Measurements from ENCODE around the gene ZRANB1. TPM values are rescaled to one million over a fixed set of nuclear protein-coding genes. Genes with fewer than 3 reads are reported as not detected.

Gene ZRANB1
- polyA plus RNA-seq, 1 of the 3 experiments (the other 2 are of a cell fraction): 6.2 TPM

- H3K4me1 ChIP-seq (ENCODE audit: control insufficient read depth in 1 of 2, insufficient read depth in 2 of 2, low read depth in 1 of 2, low read length in 1 of 2): peaks cover 37 to 87% of the 10 kb centered on the region in 2 experiments
- peaks cover 83% of the 10 kb centered on the region for H4K20me1 ChIP-seq (ENCODE audit: insufficient read depth)
- POLR2A ChIA-PET: interaction anchor here (0.6 to 1.1 kb wide), 3 partner anchors 17 to 607 kb away, joined by 3 to 8 read pairs (median 4); no protein-coding TSS in a partner anchor
- DNase-seq: peak; percentile 86
- H3K9ac ChIP-seq: peak overlapping the region; percentile 35; the same call in 1 of the 2 replicates
- no peaks in the 10 kb centered on the region for H3K9me3 ChIP-seq
- H3K79me2 ChIP-seq (ENCODE audit: insufficient read depth): peaks cover 90% of the 10 kb centered on the region
- peaks cover 7 to 21% of the 10 kb centered on the region in 2 experiments for H3K36me3 ChIP-seq (replicated peaks in 1 of 2; ENCODE audit: control insufficient read depth in 1 of 2, insufficient read depth in 2 of 2, low read length in 1 of 2)
- CTCF ChIA-PET: interaction anchor here (1.2 to 2.7 kb wide), 2 partner anchors 27 to 31 kb away, joined by 3 to 7 read pairs; no protein-coding TSS in a partner anchor
- 23% methylated on average over 16 of the region's 26 CpGs for WGBS (ENCODE audit: low lambda C conversion rate)
- H3K27ac ChIP-seq (ENCODE audit: low read depth in 2 of 2, low read length in 1 of 2): peak overlapping the region; percentile 67 to 100
- H3F3A ChIP-seq (replicated peaks; ENCODE audit: insufficient read depth): peaks cover 6% of the 10 kb centered on the region
- peak overlapping the region; percentile 5 to 19; a peak in 3 of 4 replicates for H3K4me3 ChIP-seq (ENCODE audit: low read depth in 2 of 2, low read length in 1 of 2)
- peak overlapping the region; percentile 56 for H3K4me2 ChIP-seq
- H2AFZ ChIP-seq (ENCODE audit: low read depth): no peak overlapping the region
- H3K9me2 ChIP-seq: no peaks in the 10 kb centered on the region
- no peaks in the 10 kb centered on the region for H3K27me3 ChIP-seq (ENCODE audit: insufficient read depth)
- TF ChIP-seq MXI1 (IDR thresholded peaks at IDR 0.05; ENCODE audit: low read depth, low read length) (peak; percentile 78), USF2 (IDR thresholded peaks at IDR 0.05; ENCODE audit: borderline replicate concordance, low read depth, low read length) (no peak), MAX (IDR thresholded peaks at IDR 0.05; ENCODE audit: low read depth) (no peak), TAF1 (IDR thresholded peaks at IDR 0.05; ENCODE audit: borderline replicate concordance, low read depth, low read length) (no peak), SIN3A (IDR thresholded peaks at IDR 0.05; ENCODE audit: borderline replicate concordance, low read depth, low read length) (no peak), PBX3 (IDR thresholded peaks at IDR 0.05) (no peak), FOXJ3 (CRISPR knock-in tag; IDR thresholded peaks at IDR 0.05) (peak; percentile 46; the same call in 1 of the 2 replicates), REST (IDR thresholded peaks at IDR 0.05; ENCODE audit: low read depth, low read length) (no peak), RXRA (IDR thresholded peaks at IDR 0.05; ENCODE audit: borderline replicate concordance, low read depth) (no peak), POLR2AphosphoS5 (IDR thresholded peaks at IDR 0.05; ENCODE audit: low read depth, low read length) (no peak), ELF1 (IDR thresholded peaks at IDR 0.05) (no peak), CHD2 (IDR thresholded peaks at IDR 0.05; ENCODE audit: low read length, partially characterized antibody) (peak; percentile 76), ZBTB33 (IDR thresholded peaks at IDR 0.05; ENCODE audit: borderline replicate concordance, low read depth) (no peak), NRF1 (IDR thresholded peaks at IDR 0.05; ENCODE audit: low read depth, low read length) (no peak), TEAD4 (IDR thresholded peaks at IDR 0.05; ENCODE audit: borderline replicate concordance, insufficient read depth) (no peak), TCF12 (IDR thresholded peaks at IDR 0.05) (no peak), GATA2 (CRISPR knock-in tag; IDR thresholded peaks at IDR 0.05) (peak; percentile 68; the same call in 1 of the 2 replicates), JUND (IDR thresholded peaks at IDR 0.05) (no peak), USF1 (IDR thresholded peaks at IDR 0.05; ENCODE audit: borderline replicate concordance, low read depth) (no peak), MEF2A (IDR thresholded peaks at IDR 0.05; ENCODE audit: borderline replicate concordance, low read depth) (no peak), RAD21 (IDR thresholded peaks at IDR 0.05; ENCODE audit: low read length) (no peak; the same call in 1 of the 2 replicates), RCOR1 (IDR thresholded peaks at IDR 0.05; ENCODE audit: low read length) (peak; percentile 8; the same call in 1 of the 2 replicates), RFX5 (IDR thresholded peaks at IDR 0.05; ENCODE audit: low read length) (no peak; the same call in 1 of the 2 replicates), YY1 (IDR thresholded peaks at IDR 0.05; ENCODE audit: low read depth) (no peak), GABPA (IDR thresholded peaks at IDR 0.05; ENCODE audit: low read depth) (no peak), NFIC (IDR thresholded peaks at IDR 0.05; ENCODE audit: borderline replicate concordance) (no peak; the same call in 1 of the 2 replicates)
These were observed 82.1 kb downstream of the ZRANB1 start for GRCh38 chr10:125023862-125024496.

All from SK-N-SH (cell line).